Ovary (tissue), 3 donors: ENCODE results near the gene COL9A3.

Source experiments
- EP300 ChIP-seq: sonication (generic); formaldehyde crosslinking; IDR thresholded peaks from one replicate; pipeline ENCODE4 v1.6.1; 2017; ENCODE audit warnings: antibody characterized with exemption
- POLR2A ChIP-seq: fragments of 450-650 bp; IDR thresholded peaks from one replicate; pipeline ENCODE4 v1.6.1; 2017; ENCODE audit warnings: antibody characterized with exemption, mild to moderate bottlenecking, moderate library complexity
- TF ChIP-seq, protein P1 (sequence below), 3 donors: fragments of 450-650 bp in 2 of 3; fragments of 200-600 bp in 1 of 3; IDR thresholded peaks; one replicate each; pipeline versions ENCODE4 v1.5.1 to v1.8.0; 2016 to 2022; ENCODE audit warnings: antibody characterized with exemption in 3 of 3, mild to moderate bottlenecking in 1 of 3
- donor health status: DM: no; HTN: no; CAD: no.

- TF ChIP-seq, protein P1, sequence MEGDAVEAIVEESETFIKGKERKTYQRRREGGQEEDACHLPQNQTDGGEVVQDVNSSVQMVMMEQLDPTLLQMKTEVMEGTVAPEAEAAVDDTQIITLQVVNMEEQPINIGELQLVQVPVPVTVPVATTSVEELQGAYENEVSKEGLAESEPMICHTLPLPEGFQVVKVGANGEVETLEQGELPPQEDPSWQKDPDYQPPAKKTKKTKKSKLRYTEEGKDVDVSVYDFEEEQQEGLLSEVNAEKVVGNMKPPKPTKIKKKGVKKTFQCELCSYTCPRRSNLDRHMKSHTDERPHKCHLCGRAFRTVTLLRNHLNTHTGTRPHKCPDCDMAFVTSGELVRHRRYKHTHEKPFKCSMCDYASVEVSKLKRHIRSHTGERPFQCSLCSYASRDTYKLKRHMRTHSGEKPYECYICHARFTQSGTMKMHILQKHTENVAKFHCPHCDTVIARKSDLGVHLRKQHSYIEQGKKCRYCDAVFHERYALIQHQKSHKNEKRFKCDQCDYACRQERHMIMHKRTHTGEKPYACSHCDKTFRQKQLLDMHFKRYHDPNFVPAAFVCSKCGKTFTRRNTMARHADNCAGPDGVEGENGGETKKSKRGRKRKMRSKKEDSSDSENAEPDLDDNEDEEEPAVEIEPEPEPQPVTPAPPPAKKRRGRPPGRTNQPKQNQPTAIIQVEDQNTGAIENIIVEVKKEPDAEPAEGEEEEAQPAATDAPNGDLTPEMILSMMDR (IDR thresholded peaks at IDR 0.05), result no peak
- TF ChIP-seq POLR2A (no peak), EP300 (no peak)
Measured at GRCh38 chr20:62817975-62818591, 1.2 kb downstream of the COL9A3 start.
